Prostate gland (tissue), 2 donors: ENCODE measurements around the gene ATXN1. TPM values are rescaled to one million over a fixed set of nuclear protein-coding genes. Genes with fewer than 3 reads are reported as not detected.

ENCODE experiments used
- DNase-seq: peaks from one replicate; pipeline ENCODE4 v3.0.0-alpha.2; 2019; ENCODE audit warnings: low spot score
- H3K27ac ChIP-seq, 2 donors: fragments of 200-600 bp; sonication (generic); 2 replicates each; pipeline ENCODE4 v1.5.1; 2017 to 2019
- H3K27me3 ChIP-seq: fragments of 200-600 bp; sonication (generic); replicated peaks from 2 replicates; pipeline ENCODE4 v1.5.1; 2019; ENCODE audit not compliant: insufficient read depth
- H3K36me3 ChIP-seq, 2 donors: fragments of 200-600 bp; sonication (generic); 1 replicate in 1 of 2; 2 replicates in 1 of 2; pipeline versions ENCODE4 v1.5.1 to v1.8.1; 2017 to 2019
- H3K4me1 ChIP-seq: fragments of 200-600 bp; sonication (generic); replicated peaks from 2 replicates; pipeline ENCODE4 v1.5.1; 2019
- H3K4me3 ChIP-seq, 2 donors: fragments of 200-600 bp; sonication (generic); 2 replicates each; pipeline ENCODE4 v1.5.1; 2017 to 2019
- H3K9me3 ChIP-seq: fragments of 200-600 bp; sonication (generic); 2 replicates; pipeline ENCODE4 v1.5.1; 2017
- CTCF ChIP-seq, 4 experiments: fragments of 200-600 bp in 2 of 4; fragments of 450-650 bp in 2 of 4; sonication (generic) in 2 of 4; IDR thresholded peaks; 1 replicate in 3 of 4; 2 replicates in 1 of 4; pipeline ENCODE4 v1.5.1; 2016 to 2019; ENCODE audit warnings: antibody characterized with exemption in 4 of 4, mild to moderate bottlenecking in 2 of 4, moderate library complexity in 2 of 4
- POLR2A ChIP-seq: fragments of 450-650 bp; IDR thresholded peaks from one replicate; pipeline ENCODE4 v1.6.1; 2016; ENCODE audit warnings: antibody characterized with exemption, mild to moderate bottlenecking
- POLR2AphosphoS5 ChIP-seq: sonication (generic); formaldehyde crosslinking; IDR thresholded peaks from one replicate; pipeline ENCODE4 v1.6.1; 2017; ENCODE audit warnings: antibody characterized with exemption
- WGBS: methylation state at CpG from one replicate; pipeline ENCODE4 v1.1.5; 2018; 5-methylcytosine and 5-hydroxymethylcytosine counted together
- intact Hi-C: fragments of 100-400 bp; cut with DNase I; formaldehyde crosslinking; loops from one replicate; pipeline ENCODE4 v1.14.2; 2022
- total RNA-seq, 2 donors: library from RNA; depleted of rRNA; stranded (reverse); fragments of >200 nt; gene quantifications; one replicate each; pipeline ENCODE4 v1.1.0, GENCODE V29; 2016

The ATXN1 gene
- total RNA-seq, 2 donors from 2014 or later: 28.5 to 89.0 TPM

DNA sequence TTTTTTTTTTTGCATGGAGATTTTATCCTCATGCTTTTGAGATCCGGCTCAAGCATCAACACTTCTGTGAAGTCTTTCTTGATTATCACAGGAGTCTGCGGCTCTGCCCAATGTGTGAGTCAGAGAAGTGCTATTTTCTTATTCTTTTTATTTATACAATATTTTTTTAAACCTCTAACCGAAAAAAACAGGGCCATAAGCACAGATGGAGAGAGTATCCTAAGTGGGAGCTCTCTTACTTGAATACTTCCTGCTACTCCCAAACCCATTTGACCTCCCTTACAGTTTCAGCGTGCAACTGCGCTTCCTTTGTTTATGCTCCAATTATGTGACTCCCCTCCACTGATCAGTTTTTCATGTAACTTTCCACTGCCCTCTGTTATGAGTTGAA lies 8.7 kb upstream of the ATXN1 start:
- Histone ChIP-seq H3K4me1 (peaks cover 7% of the 10 kb centered on the region), H3K4me3 (no peak overlapping the region), H3K9me3 (no peaks in the 10 kb centered on the region), H3K27ac (no peak overlapping the region), H3K36me3 (no peaks in the 10 kb centered on the region), H3K27me3 (no peaks in the 10 kb centered on the region)
- DNase-seq: no peak
- intact Hi-C loops: loop anchor here (5.0 to 10.0 kb wide), 2 partner anchors 192 to 365 kb away; no protein-coding TSS in a partner anchor
- WGBS: 61% methylated on average over 5 of the region's 5 CpGs
- TF ChIP-seq POLR2AphosphoS5 (no peak), CTCF (IDR thresholded peaks at IDR 0.05) (no peak), POLR2A (no peak)

DNA sequence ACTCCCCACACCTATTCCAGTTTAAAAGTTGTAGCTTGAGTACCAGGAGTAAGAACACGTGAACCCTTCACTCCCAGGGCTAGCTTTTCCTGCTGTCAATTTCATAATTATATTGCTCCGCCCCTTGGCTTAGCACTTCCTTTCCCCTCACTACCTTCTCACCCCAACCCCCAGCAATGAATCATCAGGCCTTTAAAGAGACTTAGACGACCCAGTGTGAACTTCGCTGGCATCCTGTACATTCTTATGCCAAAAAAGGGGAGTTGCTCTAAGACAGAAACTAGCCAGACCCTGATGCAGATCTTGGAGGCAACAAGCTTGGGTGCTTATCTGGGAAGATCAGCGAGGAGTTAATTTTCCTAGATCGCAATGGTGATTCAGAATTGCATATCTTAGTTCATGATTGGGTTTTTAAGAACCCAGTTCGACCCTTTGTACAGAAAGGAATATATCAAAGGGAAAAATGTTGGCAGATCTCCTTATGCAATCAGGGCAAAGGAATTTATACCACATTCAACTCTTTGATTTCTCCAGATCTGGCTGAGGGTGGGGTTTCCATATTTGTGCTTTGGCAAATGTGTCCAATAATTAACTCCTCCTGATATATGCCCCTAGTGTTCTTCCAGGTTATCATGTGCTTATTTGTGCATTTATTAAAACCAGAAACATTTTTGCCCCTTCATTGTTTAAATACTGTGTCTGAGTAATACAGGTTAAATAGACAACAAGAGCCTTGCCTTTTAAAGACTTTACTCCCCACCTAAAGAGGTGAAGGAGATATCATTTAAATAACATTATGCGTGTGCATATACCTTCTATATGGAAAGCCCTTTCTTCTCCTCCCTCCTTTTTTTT lies 8.1 kb upstream of the ATXN1 start:
- H3K4me1 ChIP-seq: peaks cover 7% of the 10 kb centered on the region
- H3K27ac ChIP-seq: peak overlapping the region in 1 of 2 donors; percentile 18
- H3K27me3 ChIP-seq: no peaks in the 10 kb centered on the region
- intact Hi-C loops: loop anchor here (5.0 to 10.0 kb wide), 2 partner anchors 193 to 365 kb away; no protein-coding TSS in a partner anchor
- no peaks in the 10 kb centered on the region for H3K9me3 ChIP-seq
- TF ChIP-seq POLR2A: no peak
- TF ChIP-seq POLR2AphosphoS5: peak; percentile 45
- TF ChIP-seq CTCF (IDR thresholded peaks at IDR 0.05): no peak
- peak; percentile 39 for DNase-seq
- no peaks in the 10 kb centered on the region for H3K36me3 ChIP-seq
- WGBS: 29% methylated on average over 8 of the region's 8 CpGs
- H3K4me3 ChIP-seq: no peak overlapping the region

DNA sequence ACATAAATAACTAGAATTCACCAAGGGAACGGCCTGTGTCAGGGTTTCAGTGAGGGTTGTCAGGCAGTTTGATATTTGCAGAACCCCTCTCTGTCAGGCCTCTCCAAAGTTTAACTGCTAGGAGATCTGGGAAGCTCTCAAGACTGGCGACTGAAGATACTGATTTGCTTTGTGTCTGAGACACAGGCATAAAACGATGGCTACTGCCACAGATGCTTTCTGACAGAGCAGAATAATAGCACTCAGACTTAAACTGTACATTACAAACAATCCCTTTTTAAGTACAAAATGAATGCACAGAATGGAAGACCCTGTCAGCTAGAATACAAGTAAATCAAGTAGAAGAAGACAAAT lies 7.2 kb upstream of the ATXN1 start:
- Histone ChIP-seq H3K9me3 (no peaks in the 10 kb centered on the region), H3K27ac (peak overlapping the region; percentile 18 to 35), H3K27me3 (no peaks in the 10 kb centered on the region), H3K4me3 (no peak overlapping the region), H3K36me3 (no peaks in the 10 kb centered on the region), H3K4me1 (peaks cover 7% of the 10 kb centered on the region)
- WGBS: 31% methylated on average over 3 of the region's 3 CpGs
- DNase-seq: no peak
- TF ChIP-seq CTCF (IDR thresholded peaks at IDR 0.05) (no peak), POLR2A (no peak), POLR2AphosphoS5 (no peak)
- intact Hi-C loops: loop anchor here (5.0 to 10.0 kb wide), 2 partner anchors 194 to 364 kb away; no protein-coding TSS in a partner anchor

DNA sequence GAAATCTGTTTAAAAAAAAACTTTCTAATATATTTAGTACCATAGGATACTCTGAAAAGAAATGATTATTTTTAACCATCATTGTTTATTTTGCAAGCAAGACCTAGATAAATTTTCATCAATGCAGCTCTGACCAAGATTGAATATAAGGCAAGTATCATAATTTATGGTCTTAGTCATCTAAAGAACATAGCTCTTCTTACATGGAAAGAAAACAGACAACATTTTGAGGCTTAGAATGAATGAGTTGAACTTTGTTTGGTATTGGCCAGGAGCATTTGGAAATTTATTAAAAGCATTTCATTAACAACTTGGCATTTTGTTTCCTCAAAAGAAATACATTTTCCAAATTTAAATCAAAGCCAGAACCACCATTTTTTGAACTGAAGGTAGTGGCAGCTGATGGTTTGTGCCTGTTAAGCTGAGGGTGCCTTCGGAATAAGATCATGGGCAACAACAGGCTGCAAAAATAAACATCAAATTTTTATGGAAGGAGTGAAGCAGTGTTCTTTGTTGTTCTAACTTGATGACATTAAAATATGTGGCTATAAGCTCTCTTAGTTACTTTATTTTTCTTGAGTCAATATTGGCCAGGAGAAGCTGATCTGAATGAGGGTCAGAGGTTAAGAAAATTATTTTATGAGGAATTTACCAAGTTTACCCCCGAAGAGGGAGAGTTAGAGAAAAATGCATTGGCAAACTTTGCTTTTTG lies 6.7 kb upstream of the ATXN1 start:
- Histone ChIP-seq H3K9me3 (no peaks in the 10 kb centered on the region), H3K27ac (peak overlapping the region; percentile 18 to 35), H3K27me3 (no peaks in the 10 kb centered on the region), H3K4me3 (no peak overlapping the region), H3K36me3 (no peaks in the 10 kb centered on the region), H3K4me1 (peaks cover 7% of the 10 kb centered on the region)
- DNase-seq: no peak
- 22% methylated on average over 2 of the region's 2 CpGs for WGBS
- TF ChIP-seq POLR2AphosphoS5 (peak; percentile 9), CTCF (IDR thresholded peaks at IDR 0.05) (no peak)
- intact Hi-C loops: loop anchor here (5.0 to 10.0 kb wide), 2 partner anchors 194 to 363 kb away; no protein-coding TSS in a partner anchor
